ENCODE results near the gene SUPT3H.

SUPT3H gene

GRCh38 chr6:45231660-45232059 is 146.1 kb downstream of the SUPT3H start:
- no peak overlapping the region for H3K9ac ChIP-seq (ENCODE audit: low read length)
- no peak overlapping the region for H3K4me2 ChIP-seq (ENCODE audit: low read length)
- no CpG with 5 or more reads among the region's 2 CpGs for WGBS (ENCODE audit: extremely low coverage, insufficient coverage, insufficient read length)
- no peak overlapping the region for H3K23ac ChIP-seq (ENCODE audit: low read length)
- no peak overlapping the region for H4K91ac ChIP-seq (ENCODE audit: low read depth, low read length)
- H3K4ac ChIP-seq (ENCODE audit: low read depth, low read length) = no peak overlapping the region
- no peak for DNase-seq
- H4K12ac ChIP-seq (ENCODE audit: low read depth, low read length) = no peak overlapping the region
- H2AFZ ChIP-seq (ENCODE audit: insufficient read depth, low read length, poor library complexity) = no peak overlapping the region
- no peak overlapping the region for H2AK5ac ChIP-seq (ENCODE audit: low read length)
- H2BK5ac ChIP-seq (ENCODE audit: low read depth, low read length, poor library complexity) = no peak overlapping the region
- peaks cover 7% of the 10 kb centered on the region for H3K9me3 ChIP-seq (ENCODE audit: insufficient read depth, low read depth, low read length)
- no peak overlapping the region for H3K14ac ChIP-seq (ENCODE audit: low read length)
- H2BK12ac ChIP-seq (ENCODE audit: low read length) = no peak overlapping the region
- no peak overlapping the region for H4K8ac ChIP-seq (ENCODE audit: low read depth, low read length)
- H3K27me3 ChIP-seq (ENCODE audit: insufficient read depth, low read length) = no peaks in the 10 kb centered on the region
- H3K79me1 ChIP-seq (ENCODE audit: low read length) = no peaks in the 10 kb centered on the region
- H2BK120ac ChIP-seq (ENCODE audit: insufficient read depth, low read length, poor library complexity) = no peak overlapping the region
- no peak overlapping the region for H3K27ac ChIP-seq (ENCODE audit: low read depth, low read length)
- no peak overlapping the region for H3K18ac ChIP-seq (ENCODE audit: low read length)
- no peaks in the 10 kb centered on the region for H3K4me1 ChIP-seq (ENCODE audit: control insufficient read depth in 1 of 2, insufficient read depth in 2 of 2, low read length in 2 of 2)
- no peaks in the 10 kb centered on the region for H3K79me2 ChIP-seq (ENCODE audit: control insufficient read depth, insufficient read depth, low read length, poor library complexity)
- H3K36me3 ChIP-seq (ENCODE audit: control insufficient read depth in 1 of 2, insufficient read depth in 2 of 2, low read length in 2 of 2) = peaks cover 0 to 4% of the 10 kb centered on the region in 2 experiments
- H3K4me3 ChIP-seq (ENCODE audit: low read depth, low read length) = no peak overlapping the region

DNA sequence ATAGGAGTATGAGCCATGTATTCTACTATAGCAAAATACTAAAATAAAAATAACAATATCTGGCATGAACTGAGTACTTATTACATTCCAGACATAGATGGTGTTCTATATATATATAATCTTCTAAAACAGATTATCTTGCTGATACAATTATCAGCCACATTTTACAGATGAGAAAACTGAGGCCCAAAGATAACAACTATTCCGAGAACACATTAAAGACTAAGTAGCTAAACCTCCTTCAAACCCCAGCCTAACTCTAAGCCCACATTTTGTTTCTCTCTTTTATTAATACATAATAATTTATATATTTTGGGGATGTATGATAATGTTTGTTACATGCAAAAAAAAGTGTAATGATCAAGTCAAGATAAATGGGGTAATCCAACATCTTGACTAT is 148.3 kb downstream of the SUPT3H start:
- no CpG with 5 or more reads among the region's 1 CpG for WGBS (ENCODE audit: extremely low coverage, insufficient coverage, insufficient read length)
- peaks cover 5% of the 10 kb centered on the region for H3K9me3 ChIP-seq (ENCODE audit: insufficient read depth, low read depth, low read length)

DNA sequence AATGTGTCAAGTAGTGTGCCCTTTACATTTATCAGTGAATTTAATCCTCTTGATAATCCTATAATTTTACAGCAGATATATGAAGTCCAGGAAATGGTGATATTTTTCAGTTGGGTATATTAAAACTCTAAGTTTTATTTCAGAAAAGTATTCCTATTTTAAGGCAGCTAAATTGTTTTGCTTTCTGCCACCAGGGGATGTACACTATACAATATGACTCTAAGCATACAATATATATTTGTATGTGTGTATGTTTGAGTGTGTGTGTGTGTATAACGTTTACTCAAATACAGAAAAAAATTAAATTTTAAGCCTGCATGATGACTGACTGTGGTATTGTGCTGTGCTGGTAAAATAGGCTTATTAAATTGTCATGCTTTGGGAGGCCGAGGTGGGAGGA is 151.7 kb downstream of the SUPT3H start:
- H2AK5ac ChIP-seq (ENCODE audit: low read length) = no peak overlapping the region
- H3K27ac ChIP-seq (ENCODE audit: low read depth, low read length) = no peak overlapping the region
- no peak overlapping the region for H4K91ac ChIP-seq (ENCODE audit: low read depth, low read length)
- no peak overlapping the region for H3K18ac ChIP-seq (ENCODE audit: low read length)
- no peaks in the 10 kb centered on the region for H3K4me1 ChIP-seq (ENCODE audit: control insufficient read depth in 1 of 2, insufficient read depth in 2 of 2, low read length in 2 of 2)
- H2AFZ ChIP-seq (ENCODE audit: insufficient read depth, low read length, poor library complexity) = no peak overlapping the region
- H3K23ac ChIP-seq (ENCODE audit: low read length) = no peak overlapping the region
- H3K4ac ChIP-seq (ENCODE audit: low read depth, low read length) = no peak overlapping the region
- no CpG with 5 or more reads among the region's 2 CpGs for WGBS (ENCODE audit: extremely low coverage, insufficient coverage, insufficient read length)
- H3K79me2 ChIP-seq (ENCODE audit: control insufficient read depth, insufficient read depth, low read length, poor library complexity) = no peaks in the 10 kb centered on the region
- H4K12ac ChIP-seq (ENCODE audit: low read depth, low read length) = no peak overlapping the region
- no peak overlapping the region for H2BK5ac ChIP-seq (ENCODE audit: low read depth, low read length, poor library complexity)
- DNase-seq = no peak
- H3K9ac ChIP-seq (ENCODE audit: low read length) = no peak overlapping the region
- no peak overlapping the region for H2BK12ac ChIP-seq (ENCODE audit: low read length)
- no peaks in the 10 kb centered on the region for H3K9me3 ChIP-seq (ENCODE audit: insufficient read depth, low read depth, low read length)
- H3K36me3 ChIP-seq (ENCODE audit: control insufficient read depth in 1 of 2, insufficient read depth in 2 of 2, low read length in 2 of 2) = no peaks in the 10 kb centered on the region
- H3K4me2 ChIP-seq (ENCODE audit: low read length) = no peak overlapping the region
- H3K4me3 ChIP-seq (ENCODE audit: low read depth, low read length) = no peak overlapping the region
- no peaks in the 10 kb centered on the region for H3K79me1 ChIP-seq (ENCODE audit: low read length)
- no peak overlapping the region for H3K14ac ChIP-seq (ENCODE audit: low read length)
- no peak overlapping the region for H4K8ac ChIP-seq (ENCODE audit: low read depth, low read length)
- H2BK120ac ChIP-seq (ENCODE audit: insufficient read depth, low read length, poor library complexity) = no peak overlapping the region
- H3K27me3 ChIP-seq (ENCODE audit: insufficient read depth, low read length) = no peaks in the 10 kb centered on the region

More for the DNA sequence above, 148.3 kb downstream of the SUPT3H start:
- Histone ChIP-seq H3K4ac (ENCODE audit: low read depth, low read length) (no peak overlapping the region), H4K12ac (ENCODE audit: low read depth, low read length) (no peak overlapping the region), H3K23ac (ENCODE audit: low read length) (no peak overlapping the region), H3K18ac (ENCODE audit: low read length) (no peak overlapping the region), H2AK5ac (ENCODE audit: low read length) (no peak overlapping the region), H3K4me3 (ENCODE audit: low read depth, low read length) (no peak overlapping the region), H3K4me1 (ENCODE audit: control insufficient read depth in 1 of 2, insufficient read depth in 2 of 2, low read length in 2 of 2) (no peaks in the 10 kb centered on the region), H3K27ac (ENCODE audit: low read depth, low read length) (no peak overlapping the region), H3K79me1 (ENCODE audit: low read length) (no peaks in the 10 kb centered on the region), H3K9ac (ENCODE audit: low read length) (no peak overlapping the region), H4K8ac (ENCODE audit: low read depth, low read length) (no peak overlapping the region), H2BK120ac (ENCODE audit: insufficient read depth, low read length, poor library complexity) (no peak overlapping the region), H4K91ac (ENCODE audit: low read depth, low read length) (no peak overlapping the region), H3K4me2 (ENCODE audit: low read length) (no peak overlapping the region), H2BK5ac (ENCODE audit: low read depth, low read length, poor library complexity) (no peak overlapping the region), H2AFZ (ENCODE audit: insufficient read depth, low read length, poor library complexity) (no peak overlapping the region), H3K79me2 (ENCODE audit: control insufficient read depth, insufficient read depth, low read length, poor library complexity) (no peaks in the 10 kb centered on the region), H3K14ac (ENCODE audit: low read length) (no peak overlapping the region), H2BK12ac (ENCODE audit: low read length) (no peak overlapping the region), H3K27me3 (ENCODE audit: insufficient read depth, low read length) (no peaks in the 10 kb centered on the region), H3K36me3 (ENCODE audit: control insufficient read depth in 1 of 2, insufficient read depth in 2 of 2, low read length in 2 of 2) (peaks cover 0 to 4% of the 10 kb centered on the region in 2 experiments)
- DNase-seq = no peak

DNA sequence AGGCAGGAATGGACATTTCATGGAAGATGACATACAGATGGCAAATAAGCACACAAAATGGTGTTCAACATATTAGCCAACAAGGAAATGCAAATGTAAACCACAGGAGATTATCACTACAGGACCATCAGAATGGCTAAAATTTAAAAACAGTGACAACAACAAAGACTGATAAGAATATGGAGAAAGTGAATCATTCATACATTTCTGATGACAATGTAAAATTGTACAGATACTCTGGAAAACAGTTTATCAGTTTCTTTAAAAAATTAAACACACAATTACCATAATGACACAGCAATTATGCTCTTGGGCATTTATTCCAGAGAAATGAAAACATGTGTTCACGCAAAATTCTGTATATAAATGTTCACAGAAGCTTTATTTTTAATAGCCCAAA is 155.4 kb downstream of the SUPT3H start:
- Histone ChIP-seq H2BK12ac (ENCODE audit: low read length) (no peak overlapping the region), H3K18ac (ENCODE audit: low read length) (no peak overlapping the region), H3K9ac (ENCODE audit: low read length) (no peak overlapping the region), H3K9me3 (ENCODE audit: insufficient read depth, low read depth, low read length) (no peaks in the 10 kb centered on the region), H3K4ac (ENCODE audit: low read depth, low read length) (no peak overlapping the region), H4K8ac (ENCODE audit: low read depth, low read length) (no peak overlapping the region), H2AFZ (ENCODE audit: insufficient read depth, low read length, poor library complexity) (no peak overlapping the region), H3K27ac (ENCODE audit: low read depth, low read length) (no peak overlapping the region), H3K14ac (ENCODE audit: low read length) (no peak overlapping the region), H3K4me1 (ENCODE audit: control insufficient read depth in 1 of 2, insufficient read depth in 2 of 2, low read length in 2 of 2) (no peaks in the 10 kb centered on the region), H3K4me3 (ENCODE audit: low read depth, low read length) (no peak overlapping the region), H3K4me2 (ENCODE audit: low read length) (no peak overlapping the region), H2BK120ac (ENCODE audit: insufficient read depth, low read length, poor library complexity) (no peak overlapping the region), H3K79me1 (ENCODE audit: low read length) (no peaks in the 10 kb centered on the region), H3K79me2 (ENCODE audit: control insufficient read depth, insufficient read depth, low read length, poor library complexity) (no peaks in the 10 kb centered on the region), H2AK5ac (ENCODE audit: low read length) (no peak overlapping the region), H3K36me3 (ENCODE audit: control insufficient read depth in 1 of 2, insufficient read depth in 2 of 2, low read length in 2 of 2) (no peaks in the 10 kb centered on the region), H4K91ac (ENCODE audit: low read depth, low read length) (no peak overlapping the region), H3K23ac (ENCODE audit: low read length) (no peak overlapping the region), H3K27me3 (ENCODE audit: insufficient read depth, low read length) (no peaks in the 10 kb centered on the region), H4K12ac (ENCODE audit: low read depth, low read length) (no peak overlapping the region), H2BK5ac (ENCODE audit: low read depth, low read length, poor library complexity) (no peak overlapping the region)
- peak in 1 of 2 donors; percentile 59 for DNase-seq
- WGBS (ENCODE audit: extremely low coverage, insufficient coverage, insufficient read length) = no CpG with 5 or more reads among the region's 1 CpG

All from trophoblast cell (in vitro differentiated cells and primary cell).